K562 (cell line): ENCODE data around the gene FLAD1. TPM values are rescaled to one million over a fixed set of nuclear protein-coding genes. Genes with fewer than 3 reads are reported as not detected.

ENCODE experiments used
- ATF7 ChIP-seq: fragments of 450-650 bp; IDR thresholded peaks from 2 replicates; pipeline ENCODE4 v1.7.1; 2014; ENCODE audit warnings: mild to moderate bottlenecking, moderate library complexity
- CXXC5 ChIP-seq: fragments of 250-450 bp; sonication (Bioruptor Pico); IDR thresholded peaks from 2 replicates; pipeline ENCODE4 v1.8.0; 2022; ENCODE audit warnings: inconsistent platforms, mild to moderate bottlenecking, moderate library complexity
- E2F4 ChIP-seq: sonication (generic); formaldehyde crosslinking; IDR thresholded peaks from 2 replicates; pipeline ENCODE4 v1.8.0; 2022; ENCODE audit warnings: mild to moderate bottlenecking, low read depth, missing genetic modification reagents
- ELF4 ChIP-seq: fragments of 450-650 bp; formaldehyde crosslinking; IDR thresholded peaks from 2 replicates; pipeline ENCODE4 v1.4.0; 2022; ENCODE audit warnings: missing genetic modification characterization
- FOSL1 ChIP-seq: fragments of 200-800 bp; sonication (Bioruptor generic); conservative IDR thresholded peaks from 2 replicates; pipeline ENCODE4 v1.6.1; 2016; ENCODE audit warnings: missing genetic modification characterization, missing compliant biosample characterization
- NCOA2 ChIP-seq, 2 experiments: fragments of 450-650 bp; IDR thresholded peaks; 2 replicates each; pipeline ENCODE4 v1.6.1; 2018; ENCODE audit warnings: mild to moderate bottlenecking in 2 of 2, moderate library complexity in 1 of 2; ENCODE audit not compliant: partially characterized antibody in 2 of 2
- NRF1 ChIP-seq, 2 experiments: fragments of 450-650 bp; IDR thresholded peaks in 1 of 2; conservative IDR thresholded peaks in 1 of 2; 2 replicates each; pipeline ENCODE4 v1.6.1; 2014; ENCODE audit warnings: mild to moderate bottlenecking in 2 of 2
- PCBP1 ChIP-seq: fragments of 200-400 bp; formaldehyde crosslinking; IDR thresholded peaks from 2 replicates; pipeline ENCODE4 v1.6.1; 2018; ENCODE audit warnings: mild to moderate bottlenecking, low read depth, low read length; ENCODE audit not compliant: poor library complexity, severe bottlenecking
- POLR2AphosphoS2 ChIP-seq: IDR thresholded peaks from 2 replicates; pipeline ENCODE4 v1.6.1; 2012; ENCODE audit warnings: low read length, improper control_type of control experiment
- PTTG1 ChIP-seq: fragments of 450-650 bp; IDR thresholded peaks from 2 replicates; pipeline ENCODE4 v1.6.1; 2016; ENCODE audit warnings: low read depth, mild to moderate bottlenecking, missing genetic modification characterization, missing compliant biosample characterization
- TAF15 ChIP-seq: fragments of 200-400 bp; formaldehyde crosslinking; IDR thresholded peaks from 2 replicates; pipeline ENCODE4 v1.6.1; 2017; ENCODE audit warnings: mild to moderate bottlenecking, low read depth, low read length, moderate library complexity
- USF1 ChIP-seq: sonication (generic); formaldehyde crosslinking; IDR thresholded peaks from 2 replicates; pipeline ENCODE4 v1.9.0; 2022; ENCODE audit warnings: mild to moderate bottlenecking, missing genetic modification reagents
- ZBTB49 ChIP-seq: sonication (generic); formaldehyde crosslinking; IDR thresholded peaks from 2 replicates; pipeline ENCODE4 v1.8.0; 2022; ENCODE audit warnings: missing genetic modification reagents, mild to moderate bottlenecking, borderline replicate concordance
- ZFPM2 ChIP-seq: fragments of 250-450 bp; sonication (Bioruptor Pico); IDR thresholded peaks from 2 replicates; pipeline ENCODE4 v1.5.1; 2022; ENCODE audit warnings: mild to moderate bottlenecking
- polyA plus RNA-seq, 8 experiments: library from polyadenylated mRNA; depleted of rRNA in 4 of 8; stranded (reverse) in 5 of 8; unstranded in 3 of 8; fragments of >200 nt; fragmentation: Nextera tagmentation in 2 of 8; fragmentation: Illumina TruSeq in 1 of 8; extraction: Ambion mirVana in 2 of 8; extraction: Trizol in 1 of 8; gene quantifications; 2 replicates each; pipeline versions ENCODE4 v1.2.1 to v1.2.3, GENCODE V29; 2011 to 2014; ENCODE audit warnings: inconsistent platforms in 1 of 8, missing spikeins in 1 of 8
- total RNA-seq, 7 experiments: library from RNA; depleted of rRNA in 6 of 7; stranded (reverse); fragments of >200 nt in 6 of 7; fragmentation: Illumina TruSeq in 2 of 7; extraction: Trizol in 2 of 7; gene quantifications; 2 replicates each; pipeline versions ENCODE4 v1.2.1 to v1.2.3, GENCODE V29; 2011 to 2021; ENCODE audit warnings: low replicate concordance in 1 of 7
- TF ChIP-seq, protein P1 (sequence below): IDR thresholded peaks from 2 replicates; pipeline ENCODE4 v1.6.1; 2016; ENCODE audit warnings: missing genetic modification characterization, missing compliant biosample characterization

Gene FLAD1
- total and polyA plus RNA-seq, 9 of the 15 experiments (the other 6 are each of a cell fraction or from before 2014, with no cell fraction given) = 24.9 to 85.8 (median 67.0) TPM

DNA sequence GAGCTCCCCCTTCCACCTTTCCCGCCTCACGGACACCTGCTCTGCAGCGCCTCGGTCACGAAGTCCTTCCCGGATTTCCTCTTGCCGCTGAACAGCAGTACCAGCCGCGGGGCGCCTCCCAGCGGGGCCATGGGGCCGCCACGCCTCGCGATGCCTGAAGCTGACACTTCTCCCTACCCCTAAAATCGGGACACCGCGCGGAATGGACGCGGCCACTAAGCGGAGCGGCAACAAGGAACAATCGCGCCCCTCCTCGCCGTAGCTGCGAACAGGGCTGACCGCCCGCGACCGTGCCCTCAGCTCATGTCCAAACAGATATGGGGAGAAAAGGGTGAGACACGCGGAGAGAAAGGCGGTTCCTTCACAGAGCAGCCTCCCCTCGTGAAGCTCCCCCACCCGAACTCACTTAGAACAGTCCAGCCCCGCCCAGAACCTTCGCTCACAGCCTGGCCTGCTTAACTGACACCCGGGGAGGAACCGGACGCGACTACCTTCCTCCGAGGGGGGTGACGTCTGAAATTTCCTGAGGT lies 46.5 kb upstream of the FLAD1 start, which contains the start of gene PMVK (continued):
- TF ChIP-seq PCBP1 = peak; percentile 59
- TF ChIP-seq ATF7 = no peak
- TF ChIP-seq USF1 (CRISPR knock-in tag) = peak; percentile 96
- TF ChIP-seq E2F4 (CRISPR knock-in tag) = peak; percentile 90
- TF ChIP-seq, protein P1, sequence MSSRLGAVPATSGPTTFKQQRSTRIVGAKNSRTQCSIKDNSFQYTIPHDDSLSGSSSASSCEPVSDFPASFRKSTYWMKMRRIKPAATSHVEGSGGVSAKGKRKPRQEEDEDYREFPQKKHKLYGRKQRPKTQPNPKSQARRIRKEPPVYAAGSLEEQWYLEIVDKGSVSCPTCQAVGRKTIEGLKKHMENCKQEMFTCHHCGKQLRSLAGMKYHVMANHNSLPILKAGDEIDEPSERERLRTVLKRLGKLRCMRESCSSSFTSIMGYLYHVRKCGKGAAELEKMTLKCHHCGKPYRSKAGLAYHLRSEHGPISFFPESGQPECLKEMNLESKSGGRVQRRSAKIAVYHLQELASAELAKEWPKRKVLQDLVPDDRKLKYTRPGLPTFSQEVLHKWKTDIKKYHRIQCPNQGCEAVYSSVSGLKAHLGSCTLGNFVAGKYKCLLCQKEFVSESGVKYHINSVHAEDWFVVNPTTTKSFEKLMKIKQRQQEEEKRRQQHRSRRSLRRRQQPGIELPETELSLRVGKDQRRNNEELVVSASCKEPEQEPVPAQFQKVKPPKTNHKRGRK (tag) = no peak
- TF ChIP-seq ELF4 = no peak
- TF ChIP-seq ZBTB49 = peak; percentile 97; the same call in 1 of the 2 replicates
- TF ChIP-seq NRF1 (conservative IDR thresholded peaks at IDR 0.05 in 1 of 2, IDR thresholded peaks at IDR 0.05 in 1 of 2) = peak; percentile 10 to 50; a peak in 1 of 4 replicates
- 0 out of 2 replicates have a peak, but pooled peaks have one; percentile 12 for TF ChIP-seq FOSL1 (tag)
- no peak for TF ChIP-seq POLR2AphosphoS2
- no peak for TF ChIP-seq NCOA2 (IDR thresholded peaks at IDR 0.05; ENCODE audit: partially characterized antibody in 2 of 2)
- TF ChIP-seq CXXC5 = peak; percentile 73
- no peak for TF ChIP-seq PTTG1 (tag)
- TF ChIP-seq ZFPM2 (CRISPR knock-in tag) = 0 out of 2 replicates have a peak, but pooled peaks have one; percentile 76
- no peak for TF ChIP-seq TAF15
